MM.1S (cell line): ENCODE measurements around the gene C19orf67.

Experiments
- EZH2 ChIP-seq: fragments of 300-600 bp; sonication (generic); optimal IDR thresholded peaks from 2 replicates; pipeline ENCODE3; 2017; ENCODE audit warnings: low read depth, mild to moderate bottlenecking, antibody characterized with exemption, low read length, mixed read lengths
- EZH2phosphoT487 ChIP-seq: fragments of 300-600 bp; sonication (generic); IDR thresholded peaks from 2 replicates; pipeline ENCODE4 v1.6.1; 2018; ENCODE audit warnings: antibody characterized with exemption, low read length
- TF ChIP-seq, protein P1 (sequence below): fragments of 300-600 bp; sonication (generic); IDR thresholded peaks from 2 replicates; pipeline ENCODE4 v1.5.1; 2016; ENCODE audit warnings: antibody characterized with exemption, low read length, mixed read lengths

DNA sequence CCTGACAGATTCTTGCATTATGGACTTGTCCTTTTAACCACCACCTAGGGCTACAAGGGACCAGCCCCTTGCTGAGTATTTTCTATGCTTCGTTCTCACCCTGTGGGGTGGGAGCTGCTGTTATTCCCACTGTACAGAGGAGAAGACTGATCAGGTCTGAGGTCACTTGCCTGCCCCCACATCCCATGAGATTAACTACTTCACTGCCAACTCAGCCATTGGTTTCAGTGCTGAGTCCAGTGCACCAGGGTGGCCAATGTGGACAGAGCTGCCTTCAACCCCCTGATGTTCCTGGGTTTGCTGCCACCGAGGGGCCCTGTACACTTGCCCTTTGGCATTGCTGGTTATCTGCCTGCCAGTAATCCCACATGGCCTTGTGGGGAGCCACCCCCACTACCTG is 25.1 kb upstream of the C19orf67 start:
- TF ChIP-seq, protein P1, sequence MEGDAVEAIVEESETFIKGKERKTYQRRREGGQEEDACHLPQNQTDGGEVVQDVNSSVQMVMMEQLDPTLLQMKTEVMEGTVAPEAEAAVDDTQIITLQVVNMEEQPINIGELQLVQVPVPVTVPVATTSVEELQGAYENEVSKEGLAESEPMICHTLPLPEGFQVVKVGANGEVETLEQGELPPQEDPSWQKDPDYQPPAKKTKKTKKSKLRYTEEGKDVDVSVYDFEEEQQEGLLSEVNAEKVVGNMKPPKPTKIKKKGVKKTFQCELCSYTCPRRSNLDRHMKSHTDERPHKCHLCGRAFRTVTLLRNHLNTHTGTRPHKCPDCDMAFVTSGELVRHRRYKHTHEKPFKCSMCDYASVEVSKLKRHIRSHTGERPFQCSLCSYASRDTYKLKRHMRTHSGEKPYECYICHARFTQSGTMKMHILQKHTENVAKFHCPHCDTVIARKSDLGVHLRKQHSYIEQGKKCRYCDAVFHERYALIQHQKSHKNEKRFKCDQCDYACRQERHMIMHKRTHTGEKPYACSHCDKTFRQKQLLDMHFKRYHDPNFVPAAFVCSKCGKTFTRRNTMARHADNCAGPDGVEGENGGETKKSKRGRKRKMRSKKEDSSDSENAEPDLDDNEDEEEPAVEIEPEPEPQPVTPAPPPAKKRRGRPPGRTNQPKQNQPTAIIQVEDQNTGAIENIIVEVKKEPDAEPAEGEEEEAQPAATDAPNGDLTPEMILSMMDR, result no peak
- TF ChIP-seq EZH2phosphoT487 (no peak), EZH2 (no peak)
